H9 (cell line): Measurements from ENCODE around the gene PDXP. TPM values are rescaled to one million over a fixed set of nuclear protein-coding genes. Genes with fewer than 3 reads are reported as not detected.
A peak's percentile ranks its signal among the peaks of the same experiment; 100 is the strongest.

Experiments used
- DNase-seq: peaks from one replicate; pipeline ENCODE4 v3.0.0-alpha.2; 2017
- H2AFZ ChIP-seq: one replicate; pipeline ENCODE4 v1.6.1; 2013; ENCODE audit warnings: mild to moderate bottlenecking, low read length, control low read depth, moderate library complexity
- H2AK5ac ChIP-seq: 2 replicates; pipeline ENCODE4 v1.6.1; 2013; ENCODE audit warnings: low read length, control low read depth, mixed read lengths; ENCODE audit not compliant: insufficient read length
- H2BK120ac ChIP-seq: one replicate; pipeline ENCODE4 v1.6.1; 2013; ENCODE audit warnings: low read depth, mild to moderate bottlenecking, low read length, control low read depth, inconsistent platforms; ENCODE audit not compliant: poor library complexity, severe bottlenecking
- H2BK12ac ChIP-seq: 2 replicates; pipeline ENCODE4 v1.6.1; 2013; ENCODE audit warnings: low read length, control low read depth, mixed read lengths, low read depth; ENCODE audit not compliant: insufficient read length
- H2BK15ac ChIP-seq: 2 replicates; pipeline ENCODE4 v1.6.1; 2013; ENCODE audit warnings: low read depth, low read length, control low read depth
- H2BK20ac ChIP-seq: one replicate; pipeline ENCODE4 v1.6.1; 2013; ENCODE audit warnings: low read depth, mild to moderate bottlenecking, low read length, control low read depth, inconsistent platforms; ENCODE audit not compliant: poor library complexity, severe bottlenecking
- H2BK5ac ChIP-seq: 2 replicates; pipeline ENCODE4 v1.6.1; 2013; ENCODE audit warnings: low read length, control low read depth, mixed read lengths; ENCODE audit not compliant: insufficient read length
- H3K14ac ChIP-seq: 2 replicates; pipeline ENCODE4 v1.6.1; 2013; ENCODE audit warnings: low read length, control low read depth; ENCODE audit not compliant: insufficient read depth
- H3K18ac ChIP-seq: 2 replicates; pipeline ENCODE4 v1.6.1; 2013; ENCODE audit warnings: low read depth, mild to moderate bottlenecking, mixed read lengths, low read length, control low read depth; ENCODE audit not compliant: insufficient read length
- H3K23ac ChIP-seq: 2 replicates; pipeline ENCODE4 v1.6.1; 2013; ENCODE audit warnings: low read length, control low read depth, mixed read lengths, low read depth; ENCODE audit not compliant: insufficient read length
- H3K23me2 ChIP-seq: 2 replicates; pipeline ENCODE4 v1.6.1; 2013; ENCODE audit warnings: low read depth, mild to moderate bottlenecking, mixed read lengths, low read length, control low read depth; ENCODE audit not compliant: insufficient read length, poor library complexity, severe bottlenecking
- H3K27ac ChIP-seq: 2 replicates; pipeline ENCODE4 v1.5.1; 2013; ENCODE audit warnings: low read length, control low read depth, mixed read lengths, low read depth; ENCODE audit not compliant: insufficient read length
- H3K27me3 ChIP-seq: 2 replicates; pipeline ENCODE4 v1.6.1; 2013; ENCODE audit warnings: low read length, control low read depth, inconsistent platforms; ENCODE audit not compliant: insufficient read depth
- H3K4ac ChIP-seq: 2 replicates; pipeline ENCODE4 v1.6.1; 2013; ENCODE audit warnings: low read depth, mild to moderate bottlenecking, control low read depth, inconsistent platforms, low read length, moderate library complexity
- H3K4me1 ChIP-seq: 2 replicates; pipeline ENCODE4 v1.6.1; 2013; ENCODE audit warnings: low read length, control low read depth, inconsistent platforms; ENCODE audit not compliant: insufficient read depth
- H3K4me2 ChIP-seq: 2 replicates; pipeline ENCODE4 v1.6.1; 2013; ENCODE audit warnings: low read length, control low read depth, mixed read lengths; ENCODE audit not compliant: insufficient read length, insufficient read depth
- H3K56ac ChIP-seq: 2 replicates; pipeline ENCODE4 v1.6.1; 2013; ENCODE audit warnings: low read depth, mild to moderate bottlenecking, mixed read lengths, low read length, control low read depth; ENCODE audit not compliant: insufficient read length
- H3K79me1 ChIP-seq: 2 replicates; pipeline ENCODE4 v1.6.1; 2013; ENCODE audit warnings: low read depth, mild to moderate bottlenecking, moderate library complexity, low read length, control low read depth, inconsistent platforms; ENCODE audit not compliant: insufficient read depth, poor library complexity, severe bottlenecking
- H3K79me2 ChIP-seq: 2 replicates; pipeline ENCODE4 v1.6.1; 2013; ENCODE audit warnings: low read length, control low read depth, inconsistent platforms; ENCODE audit not compliant: insufficient read depth
- H3K9ac ChIP-seq: 2 replicates; pipeline ENCODE4 v1.6.1; 2013; ENCODE audit warnings: low read length, control low read depth, mixed read lengths; ENCODE audit not compliant: insufficient read length; ENCODE audit errors: extremely low read depth
- H3K9me3 ChIP-seq: one replicate; pipeline ENCODE4 v1.6.1; 2013; ENCODE audit warnings: low read depth, low read length, inconsistent platforms; ENCODE audit not compliant: control insufficient read depth
- H3T11ph ChIP-seq: one replicate; pipeline ENCODE4 v1.6.1; 2013; ENCODE audit warnings: mild to moderate bottlenecking, low read length, control low read depth, inconsistent platforms
- H4K20me1 ChIP-seq: one replicate; pipeline ENCODE4 v1.6.1; 2013; ENCODE audit not compliant: control insufficient read depth, insufficient read length, insufficient read depth
- H4K5ac ChIP-seq: 2 replicates; pipeline ENCODE4 v1.6.1; 2013; ENCODE audit warnings: low read depth, mild to moderate bottlenecking, mixed read lengths, low read length, control low read depth; ENCODE audit not compliant: insufficient read length
- H4K8ac ChIP-seq: replicated peaks from 2 replicates; pipeline ENCODE4 v1.6.1; 2013; ENCODE audit warnings: low read length, control low read depth, mixed read lengths, low read depth; ENCODE audit not compliant: insufficient read length
- H4K91ac ChIP-seq: 2 replicates; pipeline ENCODE4 v1.6.1; 2013; ENCODE audit warnings: low read depth, mild to moderate bottlenecking, moderate library complexity, mixed read lengths, low read length, control low read depth; ENCODE audit not compliant: insufficient read length
- H3K27ac Mint-ChIP-seq, 3 experiments: 2 replicates in 2 of 3; 3 replicates in 1 of 3; pipeline ENCODE4 v1.8.0; 2020 to 2021; ENCODE audit warnings: mixed read lengths in 3 of 3, mild to moderate bottlenecking in 1 of 3, moderate library complexity in 1 of 3
- H3K27me3 Mint-ChIP-seq: 2 replicates; pipeline ENCODE4 v1.8.0; 2021; ENCODE audit warnings: low read depth, mild to moderate bottlenecking, moderate library complexity, mixed read lengths
- H3K36me3 Mint-ChIP-seq, 3 experiments: 2 replicates in 2 of 3; 3 replicates in 1 of 3; pipeline ENCODE4 v1.8.0; 2020 to 2021; ENCODE audit warnings: low read depth in 3 of 3, mixed read lengths in 3 of 3; ENCODE audit not compliant: insufficient read depth in 1 of 3
- H3K4me1 Mint-ChIP-seq, 2 experiments: 2 replicates each; pipeline ENCODE4 v1.8.0; 2020; ENCODE audit warnings: mixed read lengths in 2 of 2
- H3K4me3 Mint-ChIP-seq, 2 experiments: 2 replicates in 1 of 2; 3 replicates in 1 of 2; pipeline ENCODE4 v1.8.0; 2020 to 2021; ENCODE audit warnings: mild to moderate bottlenecking in 2 of 2, mixed read lengths in 2 of 2, moderate library complexity in 1 of 2
- H3K9me3 Mint-ChIP-seq, 2 experiments: 2 replicates in 1 of 2; 3 replicates in 1 of 2; pipeline ENCODE4 v1.8.0; 2020; ENCODE audit warnings: mild to moderate bottlenecking in 2 of 2, mixed read lengths in 2 of 2, moderate library complexity in 1 of 2
- CTCF ChIP-seq: fragments of 200-600 bp; sonication (generic); conservative IDR thresholded peaks from 3 replicates; pipeline ENCODE4 v1.8.0; 2021; ENCODE audit warnings: antibody characterized with exemption, mild to moderate bottlenecking
- WGBS: extraction: QIAGEN DNeasy Blood & Tissue Kit; methylation state at CpG from one replicate; pipeline ENCODE4 v1.1.7; 2013; ENCODE audit warnings: missing lambda C conversion rate, low lambda C conversion rate, mixed read lengths; ENCODE audit not compliant: insufficient read length; ENCODE audit errors: extremely low coverage; 5-methylcytosine and 5-hydroxymethylcytosine counted together
- total RNA-seq: library from RNA; stranded (reverse); gene quantifications from 2 replicates; pipeline ENCODE4 v1.2.1, GENCODE V29; 2021

Gene PDXP
- total RNA-seq, 1 experiment from 2014 or later: 41.0 TPM

GRCh38 chr22:37639070-37639760, 19.3 kb upstream of the PDXP start, which contains the start of gene SH3BP1:
Gene SH3BP1, plus strand, starts transcription at chr22:37639669. Its CDS starts 119 bp downstream, at chr22:37639788.
- no CpG with 5 or more reads among the region's 57 CpGs for WGBS
- peak; percentile 88 for DNase-seq
- peak within 1 kb of the TSS; percentile 64 for H3K14ac ChIP-seq
- no peak within 1 kb of the TSS for H2BK15ac ChIP-seq
- H3T11ph ChIP-seq: no peak within 1 kb of the TSS
- peaks cover 8% of the 10 kb centered on the region for H3K23me2 ChIP-seq
- H3K9ac ChIP-seq: peak within 1 kb of the TSS; percentile 18
- Mint-ChIP-seq H3K9me3 (no peaks in the 10 kb centered on the region), H3K36me3 (peaks cover 5 to 19% (median 13%) of the 10 kb centered on the region in 3 experiments), H3K27ac (peak within 1 kb of the TSS in 1 of 3 experiments; percentile 70; a peak in 3 of 7 replicates), H3K4me3 (peak within 1 kb of the TSS; percentile 76 to 91), H3K27me3 (no peaks in the 10 kb centered on the region; the same call in 1 of the 2 replicates), H3K4me1 (peaks cover 27 to 32% of the 10 kb centered on the region in 2 experiments)
- H3K27ac ChIP-seq: no peak within 1 kb of the TSS
- H3K56ac ChIP-seq: no peak within 1 kb of the TSS
- no peaks in the 10 kb centered on the region for H3K27me3 ChIP-seq
- TF ChIP-seq CTCF: no peak
- H3K4ac ChIP-seq: no peak within 1 kb of the TSS
- H4K8ac ChIP-seq: no peak within 1 kb of the TSS
- H3K23ac ChIP-seq: no peak within 1 kb of the TSS
- no peak within 1 kb of the TSS for H4K5ac ChIP-seq
- H3K4me1 ChIP-seq: peaks cover 4% of the 10 kb centered on the region; the same call in 1 of the 2 replicates
- no peak within 1 kb of the TSS for H2AFZ ChIP-seq
- no peak within 1 kb of the TSS for H2BK5ac ChIP-seq
- H2AK5ac ChIP-seq: no peak within 1 kb of the TSS
- H3K4me2 ChIP-seq: peak within 1 kb of the TSS; percentile 82
- no peak within 1 kb of the TSS for H4K91ac ChIP-seq
- H3K79me1 ChIP-seq: no peaks in the 10 kb centered on the region
- no peak within 1 kb of the TSS for H3K18ac ChIP-seq
- H2BK120ac ChIP-seq: no peak within 1 kb of the TSS
- no peaks in the 10 kb centered on the region for H3K79me2 ChIP-seq
- no peaks in the 10 kb centered on the region for H3K9me3 ChIP-seq
- no peaks in the 10 kb centered on the region for H4K20me1 ChIP-seq
- no peak within 1 kb of the TSS for H2BK20ac ChIP-seq
- no peak within 1 kb of the TSS for H2BK12ac ChIP-seq
